HCT116 (cell line): ENCODE data around the gene FARP1.

Experiments
- POLR2A ChIP-seq: IDR thresholded peaks from 2 replicates; pipeline ENCODE4 v1.7.0; 2011; ENCODE audit warnings: borderline replicate concordance; ENCODE audit not compliant: insufficient read depth, insufficient read length; ENCODE audit errors: extremely low read depth
- ZNF274 ChIP-seq: fragments of 200-500 bp; sonication (Bioruptor generic); IDR thresholded peaks from 2 replicates; pipeline ENCODE4 v1.6.1; 2014; ENCODE audit warnings: mild to moderate bottlenecking, low read depth, low read length, inconsistent platforms
- TF ChIP-seq, protein P1 (sequence below), 3 experiments: fragments of 200-600 bp in 1 of 3; sonication (generic) in 1 of 3; IDR thresholded peaks in 2 of 3; conservative IDR thresholded peaks in 1 of 3; 2 replicates each; pipeline ENCODE4 v1.5.1; 2012 to 2017; ENCODE audit warnings: low read depth in 2 of 3, low read length in 2 of 3, antibody characterized with exemption in 1 of 3, borderline replicate concordance in 1 of 3, control low read depth in 1 of 3, mild to moderate bottlenecking in 1 of 3, mixed read lengths in 1 of 3, mixed run types in 1 of 3, moderate library complexity in 1 of 3; ENCODE audit not compliant: insufficient read depth in 1 of 3

- TF ChIP-seq, protein P1, sequence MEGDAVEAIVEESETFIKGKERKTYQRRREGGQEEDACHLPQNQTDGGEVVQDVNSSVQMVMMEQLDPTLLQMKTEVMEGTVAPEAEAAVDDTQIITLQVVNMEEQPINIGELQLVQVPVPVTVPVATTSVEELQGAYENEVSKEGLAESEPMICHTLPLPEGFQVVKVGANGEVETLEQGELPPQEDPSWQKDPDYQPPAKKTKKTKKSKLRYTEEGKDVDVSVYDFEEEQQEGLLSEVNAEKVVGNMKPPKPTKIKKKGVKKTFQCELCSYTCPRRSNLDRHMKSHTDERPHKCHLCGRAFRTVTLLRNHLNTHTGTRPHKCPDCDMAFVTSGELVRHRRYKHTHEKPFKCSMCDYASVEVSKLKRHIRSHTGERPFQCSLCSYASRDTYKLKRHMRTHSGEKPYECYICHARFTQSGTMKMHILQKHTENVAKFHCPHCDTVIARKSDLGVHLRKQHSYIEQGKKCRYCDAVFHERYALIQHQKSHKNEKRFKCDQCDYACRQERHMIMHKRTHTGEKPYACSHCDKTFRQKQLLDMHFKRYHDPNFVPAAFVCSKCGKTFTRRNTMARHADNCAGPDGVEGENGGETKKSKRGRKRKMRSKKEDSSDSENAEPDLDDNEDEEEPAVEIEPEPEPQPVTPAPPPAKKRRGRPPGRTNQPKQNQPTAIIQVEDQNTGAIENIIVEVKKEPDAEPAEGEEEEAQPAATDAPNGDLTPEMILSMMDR (IDR thresholded peaks at IDR 0.05 in 2 of 3, conservative IDR thresholded peaks at IDR 0.05 in 1 of 3; ENCODE audit: borderline replicate concordance in 1 of 3, insufficient read depth in 1 of 3, low read depth in 2 of 3, low read length in 2 of 3), result no peak
- no peak for TF ChIP-seq ZNF274
- no peak for TF ChIP-seq POLR2A
Observed at GRCh38 chr13:98097749-98098148, 45.1 kb upstream of the FARP1 start.
